Embryonic facial prominence (tissue), 1 donor: ENCODE data around the gene FOXA1.

Experiments
- DNase-seq: peaks from one replicate; pipeline ENCODE4 v3.0.0-alpha.2; 2016; ENCODE audit errors: extremely low spot score

The FOXA1 gene

GRCh38 chr14:37589715-37590427 lies 5.2 kb downstream of the FOXA1 start:
- no peak for DNase-seq

GRCh38 chr14:37588956-37589714 lies 5.9 kb downstream of the FOXA1 start:
- DNase-seq: no peak

GRCh38 chr14:37588667-37588955 lies 6.4 kb downstream of the FOXA1 start:
- DNase-seq: no peak

- no peak for DNase-seq
These were observed 7.0 kb downstream of the FOXA1 start for GRCh38 chr14:37587881-37588666.

GRCh38 chr14:37587131-37587803 lies 7.8 kb downstream of the FOXA1 start:
- DNase-seq: no peak

GRCh38 chr14:37586797-37587130 lies 8.3 kb downstream of the FOXA1 start:
- DNase-seq: no peak

- no peak for DNase-seq
These were observed 8.9 kb downstream of the FOXA1 start for GRCh38 chr14:37585971-37586796.

- no peak for DNase-seq
These were observed 9.9 kb downstream of the FOXA1 start for GRCh38 chr14:37585101-37585511.

- DNase-seq: no peak
These were observed 10.6 kb downstream of the FOXA1 start for GRCh38 chr14:37584211-37585100.

GRCh38 chr14:37583358-37584210 lies 11.5 kb downstream of the FOXA1 start:
- no peak for DNase-seq

- DNase-seq: no peak
These were observed 14.9 kb downstream of the FOXA1 start for GRCh38 chr14:37580146-37580545.

GRCh38 chr14:37579274-37579673 lies 15.8 kb downstream of the FOXA1 start:
- DNase-seq: no peak

- no peak for DNase-seq
These were observed 21.7 kb downstream of the FOXA1 start for GRCh38 chr14:37573356-37573755.

GRCh38 chr14:37571391-37571790 lies 23.7 kb downstream of the FOXA1 start:
- no peak for DNase-seq

GRCh38 chr14:37569729-37570128 lies 25.3 kb downstream of the FOXA1 start:
- DNase-seq: no peak

GRCh38 chr14:37566811-37567371 lies 28.2 kb downstream of the FOXA1 start:
- DNase-seq: no peak

GRCh38 chr14:37565550-37565949 lies 29.5 kb downstream of the FOXA1 start:
- DNase-seq: no peak

- DNase-seq: no peak
These were observed 31.9 kb downstream of the FOXA1 start for GRCh38 chr14:37563189-37563588.

- no peak for DNase-seq
These were observed 35.7 kb downstream of the FOXA1 start for GRCh38 chr14:37559386-37559785.
